PC-3 (cell line): ENCODE measurements around the gene KEL.

Experiments used
- CTCF ChIP-seq: fragments of 300-600 bp; sonication (generic); conservative IDR thresholded peaks from 2 replicates; pipeline ENCODE4 v1.5.1; 2017; ENCODE audit warnings: antibody characterized with exemption, low read depth, mild to moderate bottlenecking, low read length
- EZH2 ChIP-seq: fragments of 300-600 bp; sonication (generic); IDR thresholded peaks from one replicate; pipeline ENCODE4 v1.6.1; 2017; ENCODE audit warnings: antibody characterized with exemption, mild to moderate bottlenecking, low read length; ENCODE audit not compliant: unreplicated experiment

GRCh38 chr7:142935941-142936565 lies 26.1 kb downstream of the KEL start:
- no peak for TF ChIP-seq EZH2
- TF ChIP-seq CTCF: no peak
